Activated CD4-positive, alpha-beta T cell treated with anti-CD3 and anti-CD28 coated beads, Interleukin-2, amount 50 U/mL, for 48 hours (primary cell): ENCODE data around the gene HMCN2.
"Not testable (repeated sequence)": the region's sequence is repeated elsewhere in the genome, so short reads cannot be mapped to it uniquely, and the experiment has no call there.

ENCODE experiments used
- DNase-seq, 2 experiments: peaks; one replicate each; pipeline ENCODE4 v3.0.0-alpha.2; 2020

HMCN2 gene

DNA sequence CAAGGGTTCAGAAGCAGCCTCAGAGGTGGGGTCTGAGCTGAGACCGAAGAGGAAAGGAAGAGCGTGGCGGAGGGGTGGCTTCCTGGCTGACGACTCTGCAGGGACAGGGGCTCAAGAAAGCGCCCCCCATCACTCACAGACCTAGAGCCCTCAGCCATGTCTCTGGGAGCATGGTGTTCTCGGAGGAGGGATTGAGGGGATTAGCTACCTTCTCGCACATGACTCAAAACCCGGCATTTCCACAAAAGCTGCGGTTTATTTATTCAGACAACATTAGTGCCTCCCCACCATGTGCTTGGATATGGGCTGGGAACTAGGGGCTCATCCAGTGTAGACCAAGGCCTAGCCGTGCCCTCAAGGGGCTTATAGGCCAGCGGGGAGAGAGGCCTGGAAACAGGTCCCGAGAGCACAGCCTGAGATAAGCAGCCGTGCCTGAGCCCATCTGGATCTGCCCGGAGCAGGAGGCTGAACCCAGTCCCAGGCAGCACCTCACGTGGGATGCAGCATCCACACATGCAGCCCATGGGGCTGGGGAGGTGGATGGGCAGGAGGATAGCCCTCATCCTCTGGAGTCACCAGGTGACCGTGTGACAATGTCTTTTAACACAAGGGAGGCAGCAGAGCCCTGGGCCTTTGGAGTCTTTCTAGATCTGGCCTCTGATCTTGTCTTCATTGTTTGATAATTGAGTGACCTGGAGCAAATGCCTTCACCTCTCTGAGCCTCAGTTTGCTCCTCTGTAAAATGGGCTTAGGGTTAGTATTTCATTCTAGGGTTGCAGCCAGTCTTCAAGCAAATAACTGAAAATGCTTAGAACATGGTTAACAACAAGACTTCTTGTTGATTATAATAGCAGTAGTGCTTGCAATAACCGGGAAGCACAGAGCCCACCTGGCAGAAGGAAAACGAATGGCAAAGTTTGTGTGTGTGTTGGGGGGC is 878 bp upstream of the HMCN2 start:
- no peak for DNase-seq

GRCh38 chr9:130266236-130267098 is 907 bp downstream of the HMCN2 start:
- DNase-seq, result no peak

DNA sequence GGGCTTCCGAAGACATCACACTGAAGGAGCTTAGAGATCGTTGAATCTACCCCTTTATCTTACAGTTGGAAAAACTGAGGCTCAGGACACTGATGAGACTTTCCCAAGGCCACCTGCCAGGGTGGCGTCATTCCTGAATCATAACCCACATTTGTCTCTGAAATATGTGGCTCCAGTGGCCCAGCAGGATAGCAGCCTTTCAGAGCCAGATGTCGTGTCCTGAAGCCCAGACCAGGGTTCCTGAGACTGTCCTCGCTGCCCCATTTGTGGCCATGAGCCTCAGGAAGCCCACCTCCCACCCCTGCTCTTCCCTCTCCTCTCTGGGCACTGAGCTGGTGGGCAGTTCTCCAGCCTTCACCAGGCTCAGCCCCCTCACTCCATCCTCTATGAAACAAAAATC is 2.4 kb downstream of the HMCN2 start:
- DNase-seq, result no peak

GRCh38 chr9:130268521-130269211 is 3.1 kb downstream of the HMCN2 start:
- no peak for DNase-seq

DNA sequence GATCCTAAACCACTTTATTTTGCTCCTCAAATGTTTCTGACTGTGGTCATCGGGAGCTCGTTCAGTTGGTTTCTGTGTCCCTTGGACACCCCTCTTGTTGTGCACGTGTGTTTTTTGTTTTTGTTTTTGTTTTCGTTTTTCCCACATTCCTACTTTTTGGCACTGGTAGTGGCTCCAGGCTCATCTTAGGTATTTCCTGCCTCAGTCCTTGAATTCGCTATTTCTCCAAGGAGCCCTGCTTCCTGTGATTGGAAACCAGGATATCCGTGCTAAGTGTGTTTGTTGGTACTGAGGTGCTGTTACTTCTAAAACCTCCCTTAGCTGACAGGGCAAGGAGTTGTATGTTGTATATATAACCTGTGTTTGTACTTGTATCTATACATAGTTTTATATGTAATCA is 5.9 kb downstream of the HMCN2 start:
- no peak for DNase-seq

- DNase-seq, result no peak
These were observed 9.6 kb downstream of the HMCN2 start for GRCh38 chr9:130275156-130275555.

DNA sequence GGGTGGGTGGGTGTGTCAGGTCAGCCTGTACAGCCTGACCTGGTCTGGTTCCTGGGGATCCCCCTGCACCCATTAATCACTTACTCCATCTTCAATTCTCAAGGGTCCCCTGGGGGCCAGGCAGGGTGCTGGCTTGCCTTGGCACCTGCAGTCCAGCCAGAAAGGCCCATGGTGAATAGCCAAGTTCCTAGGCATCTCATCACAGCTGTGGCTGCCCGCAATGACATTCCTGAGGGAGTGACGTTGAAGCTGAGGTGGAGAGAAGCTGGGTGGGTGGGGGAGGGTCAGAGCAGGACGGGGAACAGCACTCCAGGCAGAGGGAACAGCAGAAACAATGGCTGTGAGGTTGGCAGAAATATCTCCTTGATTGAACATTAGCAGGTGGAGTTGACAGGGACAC is 10.6 kb downstream of the HMCN2 start:
- no peak for DNase-seq

GRCh38 chr9:130276955-130277354 is 11.4 kb downstream of the HMCN2 start:
- DNase-seq, result no peak

GRCh38 chr9:130277525-130277924 is 12.0 kb downstream of the HMCN2 start:
- DNase-seq, result not testable (repeated sequence)

DNA sequence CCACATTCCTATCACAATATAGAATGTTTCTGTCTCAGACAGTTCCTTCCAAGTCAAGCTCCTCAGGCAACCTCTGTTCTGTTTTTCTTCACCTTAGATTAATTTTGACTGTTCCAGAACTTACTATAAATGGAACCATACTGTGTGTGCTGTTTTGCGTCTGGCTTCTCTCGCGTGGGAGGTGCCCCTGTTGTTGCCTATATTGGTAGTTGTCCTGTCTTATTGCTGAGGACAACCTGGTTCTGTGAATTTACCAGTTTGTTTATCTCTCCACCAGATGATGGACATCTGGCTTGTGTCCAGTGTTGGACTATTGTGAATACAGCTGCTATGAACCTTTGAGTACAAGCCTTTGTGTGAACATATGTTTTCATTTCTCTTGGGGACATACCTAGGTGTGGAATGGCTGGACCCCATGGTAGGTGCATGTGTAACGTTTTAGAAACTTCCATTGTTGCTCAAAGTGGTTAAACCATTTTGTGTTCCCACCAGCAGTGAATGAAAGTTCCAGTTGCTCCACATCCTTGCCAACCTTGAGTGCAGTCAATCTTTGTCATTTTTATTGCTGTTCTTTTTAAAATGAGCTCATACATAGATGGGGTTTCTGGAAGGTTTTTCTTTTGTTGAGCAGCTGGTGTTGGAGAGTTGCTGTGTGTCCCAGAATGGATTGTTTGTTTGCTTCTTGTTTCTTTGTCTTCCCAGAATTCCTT is 18.1 kb downstream of the HMCN2 start:
- DNase-seq, result no peak

- DNase-seq, result no peak
These were observed 18.7 kb downstream of the HMCN2 start for GRCh38 chr9:130284249-130284625.

GRCh38 chr9:130284690-130285089 is 19.1 kb downstream of the HMCN2 start:
- no peak for DNase-seq

- no peak for DNase-seq
These were observed 19.7 kb downstream of the HMCN2 start for GRCh38 chr9:130285271-130285670.

GRCh38 chr9:130286072-130286770 is 20.7 kb downstream of the HMCN2 start:
- no peak for DNase-seq

GRCh38 chr9:130286781-130287428 is 21.3 kb downstream of the HMCN2 start:
- DNase-seq, result no peak

DNA sequence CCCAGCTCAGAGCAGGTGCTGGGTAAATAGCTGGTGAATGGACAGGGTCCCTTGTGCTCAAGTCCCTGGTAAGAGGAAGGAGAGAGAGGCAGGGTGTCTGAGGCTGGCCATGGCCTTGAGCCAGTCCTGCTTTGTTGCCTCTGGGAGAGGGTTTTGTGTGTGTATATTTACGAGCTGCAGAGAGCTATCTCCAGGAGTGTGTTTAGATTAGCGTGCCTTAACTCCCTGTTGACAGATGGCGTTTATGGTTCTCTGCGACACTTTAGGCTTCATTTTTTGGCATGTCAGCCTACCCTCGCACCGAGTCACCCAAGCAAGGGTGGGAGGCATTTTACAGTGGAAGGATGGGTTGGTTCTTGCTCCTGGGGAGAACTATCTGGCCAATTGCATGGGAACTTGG is 22.2 kb downstream of the HMCN2 start:
- no peak for DNase-seq

- no peak for DNase-seq
These were observed 22.8 kb downstream of the HMCN2 start for GRCh38 chr9:130288393-130288792.

DNA sequence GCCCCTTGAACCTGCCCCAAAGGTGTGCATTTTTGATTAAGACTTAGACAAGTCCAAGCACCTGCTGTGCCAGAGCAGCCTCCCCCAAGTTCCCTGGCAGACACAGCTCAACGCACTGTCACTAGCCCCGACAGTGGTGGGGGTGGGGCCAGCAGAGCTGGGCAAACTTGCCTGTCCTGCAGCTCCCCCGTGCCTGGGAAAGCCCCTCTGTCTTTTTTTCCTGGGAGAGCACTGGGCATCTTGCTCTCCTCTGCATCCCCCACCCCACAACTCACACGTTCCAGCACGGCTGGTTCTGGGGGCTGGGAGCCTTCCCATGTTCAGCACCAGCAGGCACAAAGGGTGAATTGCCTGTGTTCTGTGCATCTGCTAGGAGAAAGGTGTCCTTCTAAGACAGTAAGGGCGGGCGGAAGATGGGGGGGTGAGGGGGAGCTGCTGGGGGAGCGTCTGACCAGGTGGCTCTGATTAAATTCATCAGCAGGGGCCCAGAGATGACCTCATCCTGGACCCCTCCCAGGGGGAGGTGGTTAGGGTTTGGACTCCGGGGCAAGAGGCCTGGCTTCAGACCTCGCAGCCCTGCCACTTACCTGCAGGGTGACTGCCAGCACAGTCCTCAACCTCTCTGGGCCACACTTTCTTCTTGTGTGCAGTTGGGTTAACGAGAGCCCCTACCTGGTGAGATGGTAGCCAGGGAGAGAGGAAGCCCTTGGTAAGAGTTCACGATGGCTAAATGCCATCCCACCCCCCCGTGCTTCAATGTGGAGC is 23.5 kb downstream of the HMCN2 start:
- DNase-seq, result no peak

DNA sequence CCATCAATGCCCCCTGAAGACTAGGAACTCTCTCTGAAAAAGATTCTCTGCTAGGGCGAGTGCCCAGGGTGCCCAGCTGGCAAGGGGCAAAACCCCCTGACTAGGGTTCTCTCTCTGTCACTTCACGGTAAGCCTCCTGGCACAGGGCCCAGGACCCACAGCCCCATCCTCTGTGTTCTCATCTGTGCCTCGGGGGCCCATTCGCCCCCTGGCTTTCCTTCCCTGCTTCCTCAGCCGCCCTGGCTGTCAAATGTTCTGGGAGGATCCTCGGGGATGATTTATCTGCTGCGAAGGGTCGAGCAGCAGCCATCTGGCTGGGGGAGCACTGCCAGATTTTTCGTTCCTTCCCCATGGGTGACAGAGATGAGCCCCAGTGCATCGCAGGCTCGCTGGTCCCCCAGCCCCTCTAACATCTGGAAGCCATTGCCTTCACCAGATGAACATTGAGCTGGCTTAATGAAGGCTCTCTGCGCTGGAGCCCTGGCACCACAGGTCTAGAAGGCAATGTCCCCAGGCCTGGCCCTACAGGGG is 24.2 kb downstream of the HMCN2 start:
- DNase-seq, result no peak
